Keratinocyte (primary cell): ENCODE results near the gene TNP2. TPM values are rescaled to one million over a fixed set of nuclear protein-coding genes. Genes with fewer than 3 reads are reported as not detected.

ENCODE experiments used
- DNase-seq: peaks from one replicate; pipeline ENCODE4 v3.0.0-alpha.2; 2011; ENCODE audit warnings: low read depth, missing footprints, low spot score
- FAIRE-seq: peaks from 2 replicates; lab custom pipeline; 2011; peaks lifted over from hg19 to GRCh38; lab: Jason Lieb, UNC
- H2AFZ ChIP-seq: 2 replicates; pipeline ENCODE4 v1.6.0; 2012; ENCODE audit warnings: low read length, control low read depth, inconsistent platforms; ENCODE audit not compliant: control insufficient read depth
- H3K27ac ChIP-seq: 2 replicates; pipeline ENCODE4 v1.5.1; 2011; ENCODE audit warnings: low read length; ENCODE audit not compliant: control insufficient read depth, insufficient read depth
- H3K27me3 ChIP-seq: 3 replicates; pipeline ENCODE4 v1.6.0; 2011; ENCODE audit warnings: low read length; ENCODE audit not compliant: control insufficient read depth, insufficient read depth; ENCODE audit errors: extremely low read depth
- H3K36me3 ChIP-seq, 2 experiments: 2 replicates in 1 of 2; 3 replicates in 1 of 2; pipeline ENCODE4 v1.5.1; 2011; ENCODE audit warnings: low read length in 2 of 2, mild to moderate bottlenecking in 1 of 2; ENCODE audit not compliant: control insufficient read depth in 2 of 2, insufficient read depth in 2 of 2; ENCODE audit errors: extremely low read depth in 1 of 2
- H3K4me1 ChIP-seq: 3 replicates; pipeline ENCODE4 v1.5.1; 2011; ENCODE audit warnings: low read length; ENCODE audit not compliant: control insufficient read depth, insufficient read depth; ENCODE audit errors: extremely low read depth
- H3K4me2 ChIP-seq: 3 replicates; pipeline ENCODE4 v1.6.0; 2011; ENCODE audit warnings: low read depth, low read length; ENCODE audit not compliant: control insufficient read depth, insufficient read depth; ENCODE audit errors: extremely low read depth
- H3K4me3 ChIP-seq, 3 experiments: fragments of 200-600 bp in 1 of 3; sonication (generic) in 1 of 3; 2 replicates in 2 of 3; 3 replicates in 1 of 3; pipeline ENCODE4 v1.5.1; 2011 to 2016; ENCODE audit warnings: low read length in 3 of 3, mild to moderate bottlenecking in 3 of 3, control low read depth in 2 of 3, inconsistent platforms in 1 of 3, low read depth in 1 of 3, mixed read lengths in 1 of 3, mixed run types in 1 of 3, moderate library complexity in 1 of 3; ENCODE audit not compliant: control insufficient read depth in 2 of 3, insufficient read depth in 2 of 3; ENCODE audit errors: extremely low read depth in 1 of 3
- H3K79me2 ChIP-seq: 2 replicates; pipeline ENCODE4 v1.6.0; 2012; ENCODE audit warnings: low read length; ENCODE audit not compliant: control insufficient read depth, insufficient read depth
- H3K9ac ChIP-seq: 3 replicates; pipeline ENCODE4 v1.6.0; 2011; ENCODE audit warnings: low read length; ENCODE audit not compliant: control insufficient read depth, insufficient read depth; ENCODE audit errors: extremely low read depth
- H3K9me1 ChIP-seq: 3 replicates; pipeline ENCODE4 v1.6.0; 2011; ENCODE audit warnings: low read length; ENCODE audit not compliant: control insufficient read depth, insufficient read depth; ENCODE audit errors: extremely low read depth
- H3K9me3 ChIP-seq: 2 replicates; pipeline ENCODE4 v1.5.1; 2012; ENCODE audit warnings: low read depth, low read length; ENCODE audit not compliant: control insufficient read depth
- H4K20me1 ChIP-seq: 3 replicates; pipeline ENCODE4 v1.6.0; 2011; ENCODE audit warnings: low read length; ENCODE audit not compliant: control insufficient read depth, insufficient read depth; ENCODE audit errors: extremely low read depth
- CTCF ChIP-seq, 3 experiments: IDR thresholded peaks in 1 of 3; conservative IDR thresholded peaks in 1 of 3; optimal IDR thresholded peaks in 1 of 3; 2 replicates in 2 of 3; 3 replicates in 1 of 3; pipeline versions ENCODE3 to v1.5.1; 2011; ENCODE audit warnings: low read length in 3 of 3, mild to moderate bottlenecking in 3 of 3, moderate library complexity in 2 of 3, control low read depth in 1 of 3, inconsistent platforms in 1 of 3; ENCODE audit not compliant: insufficient read depth in 2 of 3; ENCODE audit errors: extremely low read depth in 1 of 3
- EZH2 ChIP-seq: IDR thresholded peaks from one replicate; pipeline ENCODE4 v1.6.1; 2012; ENCODE audit warnings: inconsistent platforms, mild to moderate bottlenecking, low read length, moderate library complexity
- dilution Hi-C: fragments of 300-500 bp; cut with MboI; formaldehyde crosslinking; loops from one replicate; pipeline ENCODE4 v1.7.0; 2020; ENCODE audit warnings: low sequenced_read_pairs; ENCODE audit not compliant: extremely low pct_ligation_motif_present
- polyA plus RNA-seq, 5 experiments: library from polyadenylated mRNA; depleted of rRNA in 3 of 5; stranded (reverse) in 3 of 5; stranded (forward) in 1 of 5; unstranded in 1 of 5; fragments of >200 nt; gene quantifications; 1 replicate in 1 of 5; 2 replicates in 3 of 5; 3 replicates in 1 of 5; pipeline versions ENCODE4 v1.2.1 to v1.2.3, GENCODE V29; 2011 to 2012; ENCODE audit warnings: missing spikeins in 2 of 5, low read depth in 1 of 5, low replicate concordance in 1 of 5

The TNP2 gene
- polyA plus RNA-seq, 1 donor (not counting 4 experiments of a cell fraction or from before 2014, with no cell fraction given) = not detected

GRCh38 chr16:11241480-11242204 lies 27.5 kb downstream of the TNP2 start:
- H3K9ac ChIP-seq = no peak overlapping the region
- no peak overlapping the region for H3K4me3 ChIP-seq
- no peak overlapping the region for H2AFZ ChIP-seq
- no peaks in the 10 kb centered on the region for H4K20me1 ChIP-seq
- H3K27me3 ChIP-seq = no peaks in the 10 kb centered on the region
- TF ChIP-seq EZH2 (no peak), CTCF (optimal IDR thresholded peaks at IDR 0.05 in 1 of 3, IDR thresholded peaks at IDR 0.05 in 1 of 3, conservative IDR thresholded peaks at IDR 0.05 in 1 of 3; ENCODE audit: extremely low read depth in 1 of 3, insufficient read depth in 2 of 3, low read length in 3 of 3) (no peak)
- no peaks in the 10 kb centered on the region for H3K9me3 ChIP-seq
- FAIRE-seq = no peak
- DNase-seq = no peak
- H3K27ac ChIP-seq = no peak overlapping the region
- dilution Hi-C loops = no loop called here
- no peaks in the 10 kb centered on the region for H3K9me1 ChIP-seq
- no peaks in the 10 kb centered on the region for H3K79me2 ChIP-seq
- no peaks in the 10 kb centered on the region for H3K36me3 ChIP-seq
- no peak overlapping the region for H3K4me2 ChIP-seq
- no peaks in the 10 kb centered on the region for H3K4me1 ChIP-seq

GRCh38 chr16:11240636-11241473 lies 28.3 kb downstream of the TNP2 start:
- FAIRE-seq = no peak
- no peak for DNase-seq
- H4K20me1 ChIP-seq = no peaks in the 10 kb centered on the region
- TF ChIP-seq CTCF (optimal IDR thresholded peaks at IDR 0.05 in 1 of 3, IDR thresholded peaks at IDR 0.05 in 1 of 3, conservative IDR thresholded peaks at IDR 0.05 in 1 of 3; ENCODE audit: extremely low read depth in 1 of 3, insufficient read depth in 2 of 3, low read length in 3 of 3) = no peak
- TF ChIP-seq EZH2 = no peak
- no peak overlapping the region for H3K4me3 ChIP-seq
- H3K4me1 ChIP-seq = no peaks in the 10 kb centered on the region
- no peak overlapping the region for H3K9ac ChIP-seq
- no peaks in the 10 kb centered on the region for H3K79me2 ChIP-seq
- H3K9me3 ChIP-seq = no peaks in the 10 kb centered on the region
- dilution Hi-C loops = no loop called here
- H3K4me2 ChIP-seq = no peak overlapping the region
- no peaks in the 10 kb centered on the region for H3K36me3 ChIP-seq
- no peak overlapping the region for H2AFZ ChIP-seq
- no peak overlapping the region for H3K27ac ChIP-seq
- no peaks in the 10 kb centered on the region for H3K9me1 ChIP-seq
- H3K27me3 ChIP-seq = no peaks in the 10 kb centered on the region
